ENCODE data around the gene BTBD2. TPM values are rescaled to one million over a fixed set of nuclear protein-coding genes. Genes with fewer than 3 reads are reported as not detected.

BTBD2 gene
- total RNA-seq, 1 donor from 2014 or later = 62.0 TPM

DNA sequence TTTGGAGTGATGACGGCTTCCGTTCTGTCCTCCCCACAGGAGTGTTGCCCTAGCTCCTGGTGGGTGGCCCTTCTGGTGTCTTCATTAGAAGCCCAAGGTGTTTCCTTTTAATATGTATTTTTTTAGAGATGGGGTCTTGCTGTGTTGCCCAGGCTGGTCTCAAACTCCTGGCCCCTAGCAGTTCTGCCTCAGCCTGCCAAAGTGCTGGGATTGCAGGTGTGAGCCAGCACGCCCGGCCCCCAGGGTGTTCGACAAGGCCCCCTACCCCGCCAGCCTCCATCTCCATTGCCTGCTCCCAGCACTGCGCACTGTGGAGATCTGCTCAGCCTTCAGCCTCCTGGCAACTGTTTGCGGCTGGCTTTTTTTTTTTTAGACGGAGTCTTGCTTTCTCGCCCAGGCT is 31.2 kb downstream of the BTBD2 start:
- no peaks in the 10 kb centered on the region for H3K9me3 ChIP-seq
- H3K4me1 ChIP-seq = no peaks in the 10 kb centered on the region
- DNase-seq = no peak
- peaks cover 87% of the 10 kb centered on the region for H3K36me3 ChIP-seq
- H3K27ac ChIP-seq = no peak overlapping the region
- intact Hi-C loops (cut with DNase I) = no loop called here
- H3K4me3 ChIP-seq = no peak overlapping the region
- ATAC-seq = no peak
- TF ChIP-seq, protein P1, sequence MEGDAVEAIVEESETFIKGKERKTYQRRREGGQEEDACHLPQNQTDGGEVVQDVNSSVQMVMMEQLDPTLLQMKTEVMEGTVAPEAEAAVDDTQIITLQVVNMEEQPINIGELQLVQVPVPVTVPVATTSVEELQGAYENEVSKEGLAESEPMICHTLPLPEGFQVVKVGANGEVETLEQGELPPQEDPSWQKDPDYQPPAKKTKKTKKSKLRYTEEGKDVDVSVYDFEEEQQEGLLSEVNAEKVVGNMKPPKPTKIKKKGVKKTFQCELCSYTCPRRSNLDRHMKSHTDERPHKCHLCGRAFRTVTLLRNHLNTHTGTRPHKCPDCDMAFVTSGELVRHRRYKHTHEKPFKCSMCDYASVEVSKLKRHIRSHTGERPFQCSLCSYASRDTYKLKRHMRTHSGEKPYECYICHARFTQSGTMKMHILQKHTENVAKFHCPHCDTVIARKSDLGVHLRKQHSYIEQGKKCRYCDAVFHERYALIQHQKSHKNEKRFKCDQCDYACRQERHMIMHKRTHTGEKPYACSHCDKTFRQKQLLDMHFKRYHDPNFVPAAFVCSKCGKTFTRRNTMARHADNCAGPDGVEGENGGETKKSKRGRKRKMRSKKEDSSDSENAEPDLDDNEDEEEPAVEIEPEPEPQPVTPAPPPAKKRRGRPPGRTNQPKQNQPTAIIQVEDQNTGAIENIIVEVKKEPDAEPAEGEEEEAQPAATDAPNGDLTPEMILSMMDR (IDR thresholded peaks at IDR 0.05) = no peak
- H3K27me3 ChIP-seq (ENCODE audit: low read depth) = no peaks in the 10 kb centered on the region

DNA sequence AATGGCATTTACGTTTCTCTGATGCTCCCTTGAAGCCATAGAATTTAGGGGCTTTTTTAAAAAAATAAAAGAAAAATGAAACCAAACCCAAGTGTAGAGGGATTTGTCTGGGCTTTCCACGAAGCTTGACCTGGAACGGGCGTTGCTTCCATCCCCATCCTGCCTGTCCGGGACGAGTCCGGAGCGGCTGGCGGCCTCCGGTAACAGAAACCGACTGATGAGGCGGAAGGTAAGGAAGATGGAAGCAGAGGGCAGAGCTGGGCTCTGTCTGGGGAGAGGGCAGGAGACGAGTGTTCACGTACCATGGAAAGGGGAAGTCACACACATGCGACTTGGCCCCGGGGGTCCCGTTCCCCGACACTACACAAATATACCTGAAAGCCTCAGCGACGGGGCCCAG is 34.3 kb downstream of the BTBD2 start:
- H3K9me3 ChIP-seq = no peaks in the 10 kb centered on the region

DNA sequence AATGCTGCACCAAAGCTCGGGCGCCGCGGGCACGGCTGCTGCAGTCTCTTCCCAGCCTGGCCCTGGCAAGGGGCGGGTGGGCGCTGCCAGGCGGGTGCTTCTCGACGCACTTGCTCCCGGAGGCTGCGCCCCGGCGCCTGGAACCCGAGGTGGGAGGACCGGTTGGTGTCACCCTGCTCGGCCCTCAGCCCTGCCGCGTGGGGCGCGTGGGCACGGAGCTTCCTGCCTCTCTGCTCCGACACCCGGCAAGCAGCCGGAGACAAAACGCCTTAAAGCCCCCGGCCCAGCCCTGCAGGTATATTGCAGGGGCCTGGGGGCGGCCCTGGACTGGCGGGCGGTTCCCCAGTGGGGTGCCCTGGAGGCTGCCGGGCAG is 34.7 kb downstream of the BTBD2 start:
- peaks cover 81% of the 10 kb centered on the region for H3K36me3 ChIP-seq
- no peaks in the 10 kb centered on the region for H3K4me1 ChIP-seq
- no peaks in the 10 kb centered on the region for H3K27me3 ChIP-seq (ENCODE audit: low read depth)
- H3K27ac ChIP-seq = no peak overlapping the region
- no peak for ATAC-seq
- DNase-seq = no peak
- H3K9me3 ChIP-seq = no peaks in the 10 kb centered on the region
- TF ChIP-seq, protein P1 (IDR thresholded peaks at IDR 0.05) = no peak
- intact Hi-C loops (cut with DNase I) = no loop called here
- H3K4me3 ChIP-seq = no peak overlapping the region

More for the DNA sequence above, 34.3 kb downstream of the BTBD2 start:
- peaks cover 81% of the 10 kb centered on the region for H3K36me3 ChIP-seq
- no peak for ATAC-seq
- TF ChIP-seq, protein P1 (IDR thresholded peaks at IDR 0.05) = no peak
- no peak overlapping the region for H3K27ac ChIP-seq
- no peak for DNase-seq
- no peak overlapping the region for H3K4me3 ChIP-seq
- no peaks in the 10 kb centered on the region for H3K27me3 ChIP-seq (ENCODE audit: low read depth)
- no peaks in the 10 kb centered on the region for H3K4me1 ChIP-seq
- intact Hi-C loops (cut with DNase I) = no loop called here

DNA sequence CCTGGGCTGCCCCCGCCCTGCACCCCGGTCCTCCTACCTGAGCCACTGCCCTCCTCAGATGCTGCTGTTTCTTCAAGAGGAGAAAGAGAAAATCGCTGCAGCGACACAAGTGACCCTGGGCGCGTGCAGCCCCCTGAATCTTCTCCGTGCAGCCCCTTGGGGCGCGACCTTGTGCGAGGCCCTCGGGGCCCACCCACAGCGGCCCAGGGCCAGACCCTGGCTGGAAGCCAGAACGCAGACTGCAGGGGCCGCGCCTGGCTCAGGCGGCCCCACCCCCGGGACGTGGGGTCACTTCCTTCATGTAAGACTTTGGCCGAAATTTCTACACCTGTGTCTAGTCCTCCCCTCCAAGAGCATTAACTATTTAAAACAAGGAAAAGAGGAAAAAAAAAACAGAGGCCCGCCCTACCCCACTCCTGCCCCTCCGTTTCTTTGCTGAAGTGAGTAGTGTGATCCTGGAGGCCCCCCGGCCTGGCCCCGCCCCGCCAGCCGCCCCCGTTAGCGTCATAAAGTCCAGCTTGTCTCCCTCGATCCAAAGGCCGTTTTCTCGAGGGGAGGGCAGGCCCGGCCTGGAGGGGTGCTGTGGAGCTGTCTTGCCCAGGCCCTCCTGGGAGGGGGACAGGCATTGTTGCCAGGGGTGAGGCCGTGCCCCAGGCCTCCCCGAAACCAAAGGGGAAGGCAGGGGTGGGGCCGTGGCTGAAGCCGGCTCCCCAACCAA is 35.3 kb downstream of the BTBD2 start:
- H3K27ac ChIP-seq = no peak overlapping the region
- ATAC-seq (no peak), DNase-seq (no peak)
- no peaks in the 10 kb centered on the region for H3K4me1 ChIP-seq
- H3K27me3 ChIP-seq (ENCODE audit: low read depth) = no peaks in the 10 kb centered on the region
- TF ChIP-seq, protein P1 (IDR thresholded peaks at IDR 0.05) = no peak
- H3K4me3 ChIP-seq = no peak overlapping the region
- H3K9me3 ChIP-seq = no peaks in the 10 kb centered on the region
- H3K36me3 ChIP-seq = peaks cover 81% of the 10 kb centered on the region
- intact Hi-C loops (cut with DNase I) = no loop called here

DNA sequence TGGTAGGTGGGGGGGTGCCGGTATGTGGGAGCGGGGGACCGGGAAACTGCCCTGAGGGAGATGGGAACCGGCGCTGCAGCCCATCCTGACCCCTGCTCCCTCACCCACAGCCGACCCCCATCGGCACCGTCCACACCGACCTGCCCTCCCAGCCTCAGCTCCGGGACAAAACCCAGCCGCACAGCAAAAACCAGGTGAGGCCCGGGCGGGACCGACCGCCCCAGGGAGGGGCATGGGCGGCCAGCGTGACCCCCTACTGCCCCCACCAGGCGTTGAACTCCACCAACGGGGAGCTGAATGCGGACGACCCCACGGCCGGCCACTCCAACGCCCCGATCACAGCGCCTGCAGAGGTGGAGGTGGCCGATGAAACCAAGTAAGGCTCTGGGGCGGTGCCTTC is 35.9 kb downstream of the BTBD2 start:
- Histone ChIP-seq H3K4me1 (no peaks in the 10 kb centered on the region), H3K4me3 (no peak overlapping the region), H3K27me3 (ENCODE audit: low read depth) (no peaks in the 10 kb centered on the region), H3K9me3 (no peaks in the 10 kb centered on the region), H3K27ac (no peak overlapping the region), H3K36me3 (peaks cover 81% of the 10 kb centered on the region)
- DNase-seq (no peak), ATAC-seq (no peak)
- TF ChIP-seq, protein P1 (IDR thresholded peaks at IDR 0.05) = no peak
- intact Hi-C loops (cut with DNase I) = no loop called here
